PFSK-1 (cell line): Measurements from ENCODE around the gene NOL11.

Experiments
- POLR2AphosphoS5 ChIP-seq: IDR thresholded peaks from 2 replicates; pipeline ENCODE4 v1.6.1; 2012; ENCODE audit warnings: low read depth, mild to moderate bottlenecking, control low read depth, low read length, moderate library complexity
- SIN3A ChIP-seq: IDR thresholded peaks from 2 replicates; pipeline ENCODE4 v1.6.1; 2012; ENCODE audit warnings: mild to moderate bottlenecking, low read length, moderate library complexity, borderline replicate concordance; ENCODE audit not compliant: insufficient read depth
- TAF1 ChIP-seq: IDR thresholded peaks from 2 replicates; pipeline ENCODE4 v1.6.1; 2012; ENCODE audit warnings: low read length, control low read depth, borderline replicate concordance; ENCODE audit not compliant: insufficient read depth
- TF ChIP-seq, protein P1 (sequence below), 2 experiments: IDR thresholded peaks; 2 replicates each; pipeline versions ENCODE4 v1.6.1 to v1.8.0; 2011 to 2012; ENCODE audit warnings: low read depth in 2 of 2, low read length in 2 of 2, control low read depth in 1 of 2, inconsistent platforms in 1 of 2, mild to moderate bottlenecking in 1 of 2, moderate library complexity in 1 of 2; ENCODE audit not compliant: insufficient read depth in 1 of 2

GRCh38 chr17:67750067-67750466, 32.3 kb downstream of the NOL11 start:
- TF ChIP-seq POLR2AphosphoS5: no peak
- TF ChIP-seq, protein P1, sequence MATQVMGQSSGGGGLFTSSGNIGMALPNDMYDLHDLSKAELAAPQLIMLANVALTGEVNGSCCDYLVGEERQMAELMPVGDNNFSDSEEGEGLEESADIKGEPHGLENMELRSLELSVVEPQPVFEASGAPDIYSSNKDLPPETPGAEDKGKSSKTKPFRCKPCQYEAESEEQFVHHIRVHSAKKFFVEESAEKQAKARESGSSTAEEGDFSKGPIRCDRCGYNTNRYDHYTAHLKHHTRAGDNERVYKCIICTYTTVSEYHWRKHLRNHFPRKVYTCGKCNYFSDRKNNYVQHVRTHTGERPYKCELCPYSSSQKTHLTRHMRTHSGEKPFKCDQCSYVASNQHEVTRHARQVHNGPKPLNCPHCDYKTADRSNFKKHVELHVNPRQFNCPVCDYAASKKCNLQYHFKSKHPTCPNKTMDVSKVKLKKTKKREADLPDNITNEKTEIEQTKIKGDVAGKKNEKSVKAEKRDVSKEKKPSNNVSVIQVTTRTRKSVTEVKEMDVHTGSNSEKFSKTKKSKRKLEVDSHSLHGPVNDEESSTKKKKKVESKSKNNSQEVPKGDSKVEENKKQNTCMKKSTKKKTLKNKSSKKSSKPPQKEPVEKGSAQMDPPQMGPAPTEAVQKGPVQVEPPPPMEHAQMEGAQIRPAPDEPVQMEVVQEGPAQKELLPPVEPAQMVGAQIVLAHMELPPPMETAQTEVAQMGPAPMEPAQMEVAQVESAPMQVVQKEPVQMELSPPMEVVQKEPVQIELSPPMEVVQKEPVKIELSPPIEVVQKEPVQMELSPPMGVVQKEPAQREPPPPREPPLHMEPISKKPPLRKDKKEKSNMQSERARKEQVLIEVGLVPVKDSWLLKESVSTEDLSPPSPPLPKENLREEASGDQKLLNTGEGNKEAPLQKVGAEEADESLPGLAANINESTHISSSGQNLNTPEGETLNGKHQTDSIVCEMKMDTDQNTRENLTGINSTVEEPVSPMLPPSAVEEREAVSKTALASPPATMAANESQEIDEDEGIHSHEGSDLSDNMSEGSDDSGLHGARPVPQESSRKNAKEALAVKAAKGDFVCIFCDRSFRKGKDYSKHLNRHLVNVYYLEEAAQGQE (IDR thresholded peaks at IDR 0.05; ENCODE audit: insufficient read depth in 1 of 2, low read depth in 2 of 2, low read length in 2 of 2): no peak
- TF ChIP-seq SIN3A: no peak
- TF ChIP-seq TAF1: no peak
